Fibroblast of skin of abdomen (primary cell): ENCODE data around the gene PGAP6. TPM values are rescaled to one million over a fixed set of nuclear protein-coding genes. Genes with fewer than 3 reads are reported as not detected.
"Not testable (repeated sequence)": the region's sequence is repeated elsewhere in the genome, so short reads cannot be mapped to it uniquely, and the experiment has no call there.

Source experiments
- DNase-seq: peaks from one replicate; pipeline ENCODE4 v3.0.0-alpha.2; 2013
- polyA plus RNA-seq, 2 experiments: library from polyadenylated mRNA; unstranded; fragments of 120-200 nt; gene quantifications; one replicate each; pipeline ENCODE4 v1.2.1, GENCODE V29; 2013; ENCODE audit not compliant: insufficient read length in 2 of 2

PGAP6 gene, protein sequence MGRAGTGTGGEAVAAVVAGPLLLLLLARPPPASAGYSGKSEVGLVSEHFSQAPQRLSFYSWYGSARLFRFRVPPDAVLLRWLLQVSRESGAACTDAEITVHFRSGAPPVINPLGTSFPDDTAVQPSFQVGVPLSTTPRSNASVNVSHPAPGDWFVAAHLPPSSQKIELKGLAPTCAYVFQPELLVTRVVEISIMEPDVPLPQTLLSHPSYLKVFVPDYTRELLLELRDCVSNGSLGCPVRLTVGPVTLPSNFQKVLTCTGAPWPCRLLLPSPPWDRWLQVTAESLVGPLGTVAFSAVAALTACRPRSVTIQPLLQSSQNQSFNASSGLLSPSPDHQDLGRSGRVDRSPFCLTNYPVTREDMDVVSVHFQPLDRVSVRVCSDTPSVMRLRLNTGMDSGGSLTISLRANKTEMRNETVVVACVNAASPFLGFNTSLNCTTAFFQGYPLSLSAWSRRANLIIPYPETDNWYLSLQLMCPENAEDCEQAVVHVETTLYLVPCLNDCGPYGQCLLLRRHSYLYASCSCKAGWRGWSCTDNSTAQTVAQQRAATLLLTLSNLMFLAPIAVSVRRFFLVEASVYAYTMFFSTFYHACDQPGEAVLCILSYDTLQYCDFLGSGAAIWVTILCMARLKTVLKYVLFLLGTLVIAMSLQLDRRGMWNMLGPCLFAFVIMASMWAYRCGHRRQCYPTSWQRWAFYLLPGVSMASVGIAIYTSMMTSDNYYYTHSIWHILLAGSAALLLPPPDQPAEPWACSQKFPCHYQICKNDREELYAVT
- 50.1 TPM for polyA plus RNA-seq (2013, experiment 1 of 2; ENCODE audit: insufficient read length)
- polyA plus RNA-seq (2013, experiment 2 of 2; ENCODE audit: insufficient read length) = 54.4 TPM

DNA sequence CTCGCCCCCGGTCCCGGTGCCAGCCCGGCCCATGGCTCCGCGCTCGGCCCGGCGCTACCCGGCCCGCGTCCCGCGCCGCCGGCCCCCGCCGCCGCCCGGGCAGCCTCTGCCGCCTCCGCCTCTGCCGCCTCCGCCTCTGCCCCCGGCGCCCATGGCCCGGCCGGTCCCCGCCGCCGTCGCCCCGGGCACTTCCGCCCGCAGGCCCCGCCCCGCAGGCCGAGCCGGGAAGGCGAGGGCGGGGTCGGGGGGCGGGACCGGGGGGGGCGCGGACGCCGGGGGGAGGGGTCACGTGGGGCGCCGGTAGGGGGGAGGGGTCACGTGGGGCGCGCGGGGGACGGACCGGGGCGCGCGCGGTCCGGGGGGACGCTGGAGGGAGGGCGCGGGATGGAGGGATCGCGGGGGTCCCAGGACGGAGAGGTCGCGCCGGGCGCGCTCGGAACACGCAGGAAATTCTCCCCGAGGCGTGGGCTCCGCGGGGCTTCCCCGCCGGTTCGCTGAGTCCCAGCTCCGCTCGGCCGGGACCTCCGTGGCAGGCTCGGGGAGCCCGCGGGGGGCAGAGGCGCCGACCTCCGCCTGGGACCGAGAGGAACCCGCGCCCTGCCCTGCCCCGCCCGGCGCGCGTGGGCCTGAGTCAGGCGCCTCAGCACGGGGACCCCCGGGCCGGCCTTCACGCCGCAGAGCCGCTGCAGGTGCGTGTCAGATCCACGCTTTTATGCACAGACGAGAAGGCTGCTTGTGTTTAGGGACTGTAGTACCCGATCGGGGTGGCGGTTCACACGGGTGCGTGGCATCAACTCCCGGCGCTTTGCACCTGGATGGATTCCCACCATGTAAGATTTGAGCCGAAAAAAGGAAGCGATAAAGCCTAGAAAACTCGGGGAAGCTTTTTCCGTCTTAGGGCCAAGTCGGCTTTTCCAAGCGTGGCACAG is at the start of gene PGAP6:
PGAP6 (minus strand) TSS at position 190 of the 929 bp plus-strand sequence; CDS start at position 33, 157 bp downstream.
- peak; percentile 63 for DNase-seq

- no peak for DNase-seq
Measured at GRCh38 chr16:430904-431303, 49.1 kb upstream of the PGAP6 start.

DNA sequence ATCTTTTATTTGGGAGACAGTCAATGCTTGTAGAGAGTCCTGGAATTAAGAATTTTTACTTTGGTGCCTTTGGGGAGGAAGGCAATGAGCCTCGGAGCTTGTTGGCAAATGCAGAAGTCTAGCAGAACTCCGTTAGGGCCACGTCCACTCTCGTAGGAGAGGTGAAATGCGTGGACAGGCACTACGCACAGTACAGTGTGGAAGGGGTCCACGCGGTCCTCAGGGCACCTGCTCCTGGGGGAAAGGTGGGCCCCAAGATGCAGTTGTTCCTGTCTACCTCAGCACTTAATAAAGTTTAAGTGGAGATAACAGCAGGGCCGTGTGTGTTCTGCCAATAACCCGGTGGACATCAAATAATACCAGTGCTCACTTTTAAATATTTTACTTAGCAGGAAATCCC is 45.5 kb upstream of the PGAP6 start:
- DNase-seq = no peak

GRCh38 chr16:426906-427249 is 45.1 kb upstream of the PGAP6 start:
- DNase-seq = no peak

GRCh38 chr16:426115-426905 is 44.5 kb upstream of the PGAP6 start:
- DNase-seq = no peak

- DNase-seq = no peak
Measured at GRCh38 chr16:425740-426114, 43.9 kb upstream of the PGAP6 start.

GRCh38 chr16:425082-425718 is 43.4 kb upstream of the PGAP6 start, which contains the start of gene RAB11FIP3:
Gene RAB11FIP3, plus strand, starts transcription at chr16:425649. Its CDS starts 358 bp downstream, at chr16:426007.
- peak; percentile 80 for DNase-seq

DNA sequence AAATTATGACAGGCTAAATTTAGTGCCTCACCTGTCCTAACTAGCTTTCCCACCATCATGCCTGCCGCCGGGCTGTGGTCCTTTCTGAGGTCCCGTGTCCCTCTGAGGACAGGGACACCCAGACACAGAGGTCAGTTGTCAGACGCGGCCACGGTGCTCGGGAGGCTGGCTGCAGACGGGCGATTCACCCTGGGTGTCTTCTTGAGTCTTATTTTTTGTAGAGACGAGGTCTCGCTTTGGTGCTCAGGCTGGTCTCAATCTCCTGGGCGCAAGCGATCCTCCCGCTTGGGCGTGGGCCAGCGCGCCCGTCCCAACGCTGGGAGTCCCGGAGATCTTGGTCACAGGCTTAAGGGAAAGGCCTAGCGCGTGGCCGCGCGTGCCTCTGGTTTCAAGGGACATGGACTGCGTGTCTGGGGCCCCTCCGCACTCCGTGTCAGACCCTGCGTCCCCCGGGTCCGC is 42.9 kb upstream of the PGAP6 start:
- DNase-seq = peak; percentile 14

DNA sequence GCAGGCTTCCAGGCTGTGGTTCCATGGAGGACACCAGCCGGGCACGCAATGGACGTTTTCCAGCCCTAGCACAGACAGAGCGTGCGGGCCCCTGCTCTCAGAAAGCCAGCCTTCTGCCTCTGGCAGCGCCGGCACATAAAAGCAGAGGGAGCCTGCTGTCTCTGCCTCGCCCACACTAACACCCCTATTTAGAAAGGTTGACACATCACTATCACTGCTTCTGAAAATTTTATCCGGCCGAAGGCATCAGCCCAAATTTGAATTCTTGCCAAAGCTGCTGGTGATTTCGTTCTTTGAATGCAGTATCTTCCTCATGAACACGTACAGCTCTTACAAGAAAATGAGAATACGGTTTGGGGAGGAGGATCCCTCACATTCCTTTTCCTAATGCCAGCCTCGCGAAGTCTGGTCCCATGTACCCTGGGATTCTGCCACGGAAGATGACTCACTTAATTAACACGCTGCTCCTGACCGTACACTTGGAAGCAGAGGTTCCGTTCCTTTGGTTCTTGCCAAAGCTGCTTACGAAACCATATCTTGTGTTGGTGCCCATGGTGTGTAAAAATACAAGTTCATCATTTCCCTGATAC is 42.4 kb upstream of the PGAP6 start:
- peak; percentile 94 for DNase-seq

DNA sequence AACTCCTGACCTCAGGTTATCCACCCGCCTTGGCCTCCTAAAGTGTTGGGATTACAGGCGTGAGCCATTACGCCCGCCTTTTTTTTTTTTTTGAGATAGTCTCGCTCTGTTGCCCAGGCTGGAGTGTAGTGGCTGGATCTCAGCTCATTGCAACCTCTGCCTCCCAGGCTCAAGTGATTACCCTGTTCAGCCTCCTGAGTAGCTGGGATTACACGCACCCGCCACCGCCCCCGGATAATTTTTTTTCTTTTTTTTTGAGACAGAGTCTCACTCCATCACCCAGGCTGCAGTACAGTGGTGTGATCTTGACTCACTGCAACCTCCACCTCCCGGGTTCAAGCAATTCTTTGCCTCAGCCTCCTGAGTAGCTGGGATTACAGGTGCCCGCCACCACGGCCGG is 40.4 kb upstream of the PGAP6 start:
- not testable (repeated sequence) for DNase-seq

GRCh38 chr16:415170-415498 is 33.4 kb upstream of the PGAP6 start:
- not testable (repeated sequence) for DNase-seq

GRCh38 chr16:414395-415169 is 32.8 kb upstream of the PGAP6 start:
- DNase-seq = no peak

- no peak for DNase-seq
Measured at GRCh38 chr16:411576-412265, 29.9 kb upstream of the PGAP6 start.

DNA sequence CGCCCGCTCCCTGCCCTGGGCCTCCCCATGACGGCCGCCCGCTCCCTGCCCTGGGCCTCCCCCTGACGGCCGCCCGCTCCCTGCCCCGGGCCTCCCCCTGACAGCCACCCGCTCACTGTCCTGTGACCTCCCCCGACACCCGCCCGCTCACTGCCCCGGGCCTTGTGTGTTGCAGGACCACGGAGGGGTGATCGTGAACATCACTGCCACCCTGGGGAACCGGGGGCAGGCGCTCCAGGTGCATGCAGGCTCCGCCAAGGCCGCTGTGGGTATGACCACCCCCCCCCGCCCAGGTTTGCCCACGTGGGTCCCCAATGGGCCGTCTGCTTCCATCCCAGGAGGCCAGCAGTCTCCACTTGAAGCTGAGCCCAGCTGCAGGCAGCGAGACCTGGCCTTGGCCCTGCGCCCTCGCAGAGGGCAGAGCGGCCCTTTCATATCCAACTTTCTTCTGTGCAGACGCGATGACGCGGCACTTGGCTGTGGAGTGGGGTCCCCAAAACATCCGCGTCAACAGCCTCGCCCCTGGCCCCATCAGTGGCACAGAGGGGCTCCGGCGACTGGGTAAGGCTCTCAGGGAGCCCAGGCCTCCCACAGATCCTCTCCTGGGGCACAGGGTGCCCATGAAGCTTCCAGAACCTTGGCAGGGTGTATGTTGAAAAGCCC is 28.9 kb upstream of the PGAP6 start:
- no peak for DNase-seq

DNA sequence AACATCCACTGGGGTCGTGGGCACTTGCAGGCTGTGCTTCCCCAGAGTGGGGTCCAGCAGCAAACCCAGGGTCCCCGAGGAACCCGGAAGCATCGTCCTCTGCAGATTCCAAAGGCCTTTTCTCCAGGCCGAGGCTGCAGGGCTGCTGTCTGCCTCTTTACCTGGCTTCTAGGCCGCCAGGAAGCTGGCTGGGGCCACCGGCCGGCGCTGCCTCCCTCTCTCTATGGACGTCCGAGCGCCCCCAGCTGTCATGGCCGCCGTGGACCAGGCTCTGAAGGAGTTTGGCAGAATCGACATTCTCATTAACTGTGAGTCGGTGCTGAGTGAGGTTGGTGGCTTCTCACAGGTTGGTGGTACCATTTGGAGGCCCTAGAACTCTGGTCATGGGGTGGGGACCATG is 25.5 kb upstream of the PGAP6 start:
- no peak for DNase-seq

DNA sequence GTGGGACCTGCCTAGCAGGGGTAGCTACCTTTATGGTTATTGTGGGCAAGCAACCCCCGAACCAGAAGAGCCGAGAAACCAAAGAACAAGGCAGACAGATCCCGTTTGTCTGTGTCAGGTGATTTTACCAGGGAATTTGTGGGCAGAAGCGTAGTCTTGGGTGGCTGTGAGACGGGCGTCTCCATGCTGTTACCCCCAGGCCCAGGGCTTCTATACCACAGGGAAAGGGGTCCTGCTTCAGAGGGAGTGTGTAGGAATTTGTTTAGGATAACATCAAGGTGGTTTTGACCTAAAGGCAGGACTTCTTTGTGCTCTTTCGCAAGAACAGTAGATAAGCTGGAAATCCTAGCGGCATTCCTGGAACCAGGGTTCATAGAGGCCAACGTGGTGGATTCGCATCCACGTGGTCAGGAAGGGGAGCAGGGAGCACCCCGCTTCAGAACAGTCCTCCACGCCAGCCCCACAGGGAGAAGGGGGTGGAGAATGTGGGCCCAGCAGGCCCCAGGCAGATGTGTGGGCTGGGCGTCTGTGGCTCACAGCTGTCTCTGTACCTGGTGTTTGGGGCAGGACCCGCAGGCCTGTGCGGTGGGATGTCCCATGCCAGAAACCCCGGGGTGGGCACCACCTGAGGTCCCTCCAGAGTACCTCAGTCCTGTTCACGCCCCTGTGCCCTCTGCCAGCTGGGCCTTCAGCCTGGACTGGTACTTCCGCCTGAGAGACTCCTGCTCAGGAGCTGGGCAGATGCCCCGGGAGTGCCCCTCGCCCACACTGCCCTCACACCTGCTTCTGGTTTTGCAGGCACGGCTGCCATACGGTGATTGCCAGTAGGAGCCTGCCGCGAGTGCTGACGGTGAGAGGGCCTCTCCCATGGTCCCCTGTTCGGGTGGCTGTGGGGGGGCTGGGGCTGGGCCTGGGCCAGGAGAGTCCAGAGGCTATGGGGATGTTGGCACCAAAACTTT is 24.0 kb upstream of the PGAP6 start:
- no peak for DNase-seq

DNA sequence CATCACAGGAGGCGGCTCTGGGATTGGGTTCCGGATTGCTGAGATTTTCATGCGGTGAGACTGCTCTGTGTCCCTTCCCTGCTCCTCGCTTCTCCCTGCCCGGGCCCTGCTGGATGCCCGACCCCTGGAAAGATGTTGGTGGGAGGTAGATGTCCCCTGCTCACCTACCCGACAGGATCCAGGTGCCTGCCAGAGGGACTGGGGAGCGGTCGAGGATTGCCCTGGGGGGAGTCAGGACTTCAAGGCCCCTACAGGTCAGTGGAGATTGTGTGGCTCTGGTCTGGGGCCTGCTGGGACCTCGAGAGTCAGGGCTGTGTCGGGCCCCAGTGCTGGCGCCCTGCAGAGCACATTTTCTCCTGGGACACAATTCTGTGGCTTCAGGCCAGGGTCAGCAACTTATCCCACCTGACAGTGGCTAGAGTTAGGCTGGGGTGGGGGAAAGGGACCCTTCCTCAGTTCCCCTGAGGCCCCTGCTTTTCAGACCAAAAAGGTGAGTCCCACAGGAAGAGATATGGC is 23.3 kb upstream of the PGAP6 start:
- DNase-seq = no peak
